ENCODE data around the gene BLACAT1. TPM values are rescaled to one million over a fixed set of nuclear protein-coding genes. Genes with fewer than 3 reads are reported as not detected.

BLACAT1 gene
- total RNA-seq, 1 donor from 2014 or later: 0.84 TPM

DNA sequence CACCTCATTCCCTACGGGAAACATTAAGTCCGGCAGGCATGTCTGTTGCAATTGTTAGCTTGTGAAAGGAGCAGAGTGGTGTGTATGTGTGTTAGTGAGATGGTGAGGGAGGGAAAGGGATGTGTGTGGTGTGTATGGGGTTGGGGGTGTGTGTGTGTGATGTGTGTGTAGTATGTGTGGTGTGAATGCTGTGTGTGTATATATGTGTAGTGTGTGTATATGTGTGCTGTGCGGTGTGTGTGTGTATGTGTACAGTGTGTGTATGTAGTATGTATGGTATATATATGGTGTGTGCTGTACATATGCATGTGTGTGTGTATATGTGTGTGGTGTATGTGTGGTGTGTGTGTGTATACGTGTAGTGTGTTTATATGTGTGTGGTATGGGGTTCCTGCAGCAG lies 20.8 kb upstream of the BLACAT1 start:
- Histone ChIP-seq H3K4me1 (no peaks in the 10 kb centered on the region), H3K27ac (no peak overlapping the region), H3K36me3 (no peaks in the 10 kb centered on the region), H3K27me3 (peaks cover 29% of the 10 kb centered on the region), H3K9me3 (no peaks in the 10 kb centered on the region), H3K4me3 (no peak overlapping the region)
- no peak for ATAC-seq
- TF ChIP-seq, protein P1, sequence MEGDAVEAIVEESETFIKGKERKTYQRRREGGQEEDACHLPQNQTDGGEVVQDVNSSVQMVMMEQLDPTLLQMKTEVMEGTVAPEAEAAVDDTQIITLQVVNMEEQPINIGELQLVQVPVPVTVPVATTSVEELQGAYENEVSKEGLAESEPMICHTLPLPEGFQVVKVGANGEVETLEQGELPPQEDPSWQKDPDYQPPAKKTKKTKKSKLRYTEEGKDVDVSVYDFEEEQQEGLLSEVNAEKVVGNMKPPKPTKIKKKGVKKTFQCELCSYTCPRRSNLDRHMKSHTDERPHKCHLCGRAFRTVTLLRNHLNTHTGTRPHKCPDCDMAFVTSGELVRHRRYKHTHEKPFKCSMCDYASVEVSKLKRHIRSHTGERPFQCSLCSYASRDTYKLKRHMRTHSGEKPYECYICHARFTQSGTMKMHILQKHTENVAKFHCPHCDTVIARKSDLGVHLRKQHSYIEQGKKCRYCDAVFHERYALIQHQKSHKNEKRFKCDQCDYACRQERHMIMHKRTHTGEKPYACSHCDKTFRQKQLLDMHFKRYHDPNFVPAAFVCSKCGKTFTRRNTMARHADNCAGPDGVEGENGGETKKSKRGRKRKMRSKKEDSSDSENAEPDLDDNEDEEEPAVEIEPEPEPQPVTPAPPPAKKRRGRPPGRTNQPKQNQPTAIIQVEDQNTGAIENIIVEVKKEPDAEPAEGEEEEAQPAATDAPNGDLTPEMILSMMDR (IDR thresholded peaks at IDR 0.05): no peak
- no peak for DNase-seq
- intact Hi-C loops (cut with DNase I): no loop called here

DNA sequence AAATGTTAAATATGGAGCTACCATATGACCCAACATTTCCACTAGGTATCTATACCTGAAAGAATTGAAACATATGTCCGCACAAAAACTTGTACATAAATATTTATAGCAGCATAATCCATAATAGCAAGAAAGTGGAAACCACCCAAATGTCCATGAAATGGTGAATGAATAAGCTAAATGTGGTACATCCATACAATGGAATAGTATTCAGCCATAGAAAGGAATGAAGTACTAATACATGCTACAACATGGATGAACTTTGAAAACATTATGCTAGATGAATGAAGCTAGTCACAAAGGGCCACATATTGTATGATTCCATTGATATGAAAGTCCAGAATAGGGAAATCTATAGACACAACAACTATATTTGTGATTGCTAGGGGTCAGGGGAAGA lies 20.0 kb upstream of the BLACAT1 start:
- H3K36me3 ChIP-seq: no peaks in the 10 kb centered on the region
- no peaks in the 10 kb centered on the region for H3K9me3 ChIP-seq
- no peak for ATAC-seq
- intact Hi-C loops (cut with DNase I): no loop called here
- DNase-seq: no peak
- peaks cover 26% of the 10 kb centered on the region for H3K27me3 ChIP-seq
- no peak overlapping the region for H3K4me3 ChIP-seq
- H3K27ac ChIP-seq: no peak overlapping the region
- H3K4me1 ChIP-seq: no peaks in the 10 kb centered on the region
- TF ChIP-seq, protein P1 (IDR thresholded peaks at IDR 0.05): no peak

DNA sequence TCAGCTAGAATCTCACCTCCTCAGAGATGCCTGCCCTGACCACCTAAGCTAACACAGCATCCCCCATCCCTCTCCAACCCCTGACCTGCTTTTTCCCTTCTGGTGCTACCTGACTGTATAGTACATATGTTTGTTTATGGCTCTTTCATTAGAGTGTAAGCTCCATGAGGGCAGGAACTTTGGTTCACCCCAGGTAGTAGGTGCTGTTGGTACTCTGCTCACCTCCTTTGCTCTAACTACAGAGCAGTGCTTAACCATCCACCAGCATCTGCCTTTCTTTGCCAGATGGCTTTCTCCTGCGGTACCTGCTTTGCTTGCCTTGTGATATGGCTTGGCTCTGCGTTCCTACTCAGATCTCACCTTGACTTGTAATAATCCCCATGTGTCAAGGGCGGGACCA lies 18.7 kb upstream of the BLACAT1 start:
- Histone ChIP-seq H3K4me1 (no peaks in the 10 kb centered on the region), H3K36me3 (no peaks in the 10 kb centered on the region), H3K27ac (no peak overlapping the region), H3K4me3 (no peak overlapping the region), H3K9me3 (no peaks in the 10 kb centered on the region), H3K27me3 (peaks cover 14% of the 10 kb centered on the region)
- TF ChIP-seq, protein P1 (IDR thresholded peaks at IDR 0.05): no peak
- ATAC-seq (no peak), DNase-seq (no peak)
- intact Hi-C loops (cut with DNase I): no loop called here

DNA sequence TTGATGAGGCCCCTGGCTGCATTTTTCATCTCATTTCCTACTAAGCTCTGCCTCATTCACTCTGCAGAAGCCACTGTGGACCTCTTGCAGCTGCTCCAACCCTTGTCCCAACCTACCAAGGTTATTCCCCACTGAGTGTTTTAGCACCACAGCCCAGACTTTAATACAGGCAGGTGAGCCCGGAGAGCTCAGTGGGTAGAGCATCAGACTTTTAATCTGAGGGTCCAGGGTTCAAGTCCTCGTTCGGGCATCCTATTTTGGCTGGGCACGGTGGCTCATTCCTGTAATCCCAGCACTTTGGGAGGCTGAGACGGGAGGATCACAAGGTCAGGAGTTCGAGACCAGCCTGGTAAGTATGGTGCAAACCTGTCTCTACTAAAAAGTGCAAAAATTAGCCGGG lies 18.1 kb upstream of the BLACAT1 start:
- DNase-seq: no peak
- H3K27ac ChIP-seq: no peak overlapping the region
- H3K4me3 ChIP-seq: no peak overlapping the region
- peaks cover 14% of the 10 kb centered on the region for H3K27me3 ChIP-seq
- H3K36me3 ChIP-seq: no peaks in the 10 kb centered on the region
- H3K4me1 ChIP-seq: no peaks in the 10 kb centered on the region
- intact Hi-C loops (cut with DNase I): no loop called here
- TF ChIP-seq, protein P1 (IDR thresholded peaks at IDR 0.05): no peak
- no peak for ATAC-seq
- H3K9me3 ChIP-seq: no peaks in the 10 kb centered on the region

DNA sequence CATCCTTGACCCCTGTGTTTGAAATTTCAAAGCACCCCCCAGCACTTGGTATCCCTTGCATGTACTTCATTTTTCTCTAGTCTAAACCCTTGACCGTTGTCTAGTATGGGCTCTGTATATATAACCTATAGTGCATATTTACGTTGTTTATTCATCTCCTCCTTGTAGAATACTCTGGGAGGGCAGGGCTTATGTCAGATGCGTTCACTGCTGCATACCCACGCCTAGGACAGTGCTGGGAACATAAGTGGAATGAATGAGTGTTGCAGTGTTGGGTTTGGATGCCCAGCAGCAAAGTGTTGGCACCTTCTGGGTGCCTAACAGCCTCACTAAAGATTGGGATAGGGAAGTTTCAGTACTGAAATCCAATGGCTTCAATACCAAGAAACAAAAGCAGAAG lies 17.6 kb upstream of the BLACAT1 start:
- TF ChIP-seq, protein P1 (IDR thresholded peaks at IDR 0.05): no peak
- intact Hi-C loops (cut with DNase I): no loop called here
- DNase-seq (no peak), ATAC-seq (no peak)
- Histone ChIP-seq H3K9me3 (no peaks in the 10 kb centered on the region), H3K4me3 (no peak overlapping the region), H3K27ac (no peak overlapping the region), H3K4me1 (no peaks in the 10 kb centered on the region), H3K36me3 (no peaks in the 10 kb centered on the region), H3K27me3 (peaks cover 14% of the 10 kb centered on the region)

DNA sequence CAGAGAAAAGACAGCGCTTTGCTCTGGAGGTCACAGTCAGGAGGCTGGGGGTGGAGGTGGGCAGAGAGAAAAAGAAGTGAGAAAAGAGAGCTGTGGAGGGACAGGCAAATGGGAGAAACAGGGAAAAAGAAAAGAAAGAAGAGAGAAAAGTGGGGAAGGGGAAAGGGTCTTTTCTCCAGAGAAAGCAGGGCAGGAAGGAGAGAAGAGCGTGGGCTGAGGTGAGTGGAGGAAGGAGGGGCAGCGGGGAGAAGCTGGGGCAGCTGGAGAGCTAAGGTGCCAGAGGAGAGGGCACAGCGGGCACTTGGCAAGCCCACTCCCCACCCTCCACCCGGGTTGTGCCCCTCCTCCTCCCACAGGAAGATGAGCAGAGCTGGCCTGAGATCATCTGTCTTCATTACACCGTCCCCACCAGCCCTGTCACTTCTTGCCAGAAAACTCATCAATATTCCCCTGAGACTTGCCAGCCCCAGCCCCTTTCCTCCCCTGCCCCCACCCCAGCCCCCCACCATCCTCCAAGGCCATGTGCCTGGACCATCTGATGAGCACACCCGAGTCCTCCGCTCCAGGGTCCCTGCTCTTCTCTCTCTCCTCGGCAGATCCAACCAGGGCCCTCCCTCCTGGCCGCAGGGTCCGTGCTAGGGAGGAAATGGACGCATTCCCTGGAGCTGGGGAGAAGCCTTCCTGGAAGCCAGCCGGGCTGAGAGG lies 17.0 kb upstream of the BLACAT1 start:
- no peak for ATAC-seq
- TF ChIP-seq, protein P1 (IDR thresholded peaks at IDR 0.05): no peak
- intact Hi-C loops (cut with DNase I): no loop called here
- H3K27ac ChIP-seq: no peak overlapping the region
- H3K36me3 ChIP-seq: no peaks in the 10 kb centered on the region
- no peaks in the 10 kb centered on the region for H3K4me1 ChIP-seq
- DNase-seq: no peak
- no peaks in the 10 kb centered on the region for H3K9me3 ChIP-seq
- no peak overlapping the region for H3K4me3 ChIP-seq
- peaks cover 14% of the 10 kb centered on the region for H3K27me3 ChIP-seq
